Activated naive CD8-positive, alpha-beta T cell treated with anti-CD3 and anti-CD28 coated beads for 36 hours (primary cell): ENCODE measurements around the gene CAPZA2. TPM values are rescaled to one million over a fixed set of nuclear protein-coding genes. Genes with fewer than 3 reads are reported as not detected.
"Not testable (repeated sequence)": the region's sequence is repeated elsewhere in the genome, so short reads cannot be mapped to it uniquely, and the experiment has no call there.

Experiments
- DNase-seq: peaks from one replicate; pipeline ENCODE4 v3.0.0; 2021
- H3K27ac Mint-ChIP-seq: one replicate; pipeline ENCODE4 v1.8.0; 2022; ENCODE audit warnings: mild to moderate bottlenecking, moderate library complexity, mixed read lengths
- H3K27me3 Mint-ChIP-seq: one replicate; pipeline ENCODE4 v1.8.0; 2022; ENCODE audit warnings: mild to moderate bottlenecking, mixed read lengths
- H3K36me3 Mint-ChIP-seq: one replicate; pipeline ENCODE4 v1.8.0; 2021; ENCODE audit warnings: mild to moderate bottlenecking, mixed read lengths
- H3K4me1 Mint-ChIP-seq: one replicate; pipeline ENCODE4 v1.8.0; 2021; ENCODE audit warnings: mixed read lengths
- H3K4me3 Mint-ChIP-seq: one replicate; pipeline ENCODE4 v1.8.0; 2022; ENCODE audit warnings: mild to moderate bottlenecking, moderate library complexity, mixed read lengths
- H3K9me3 Mint-ChIP-seq: one replicate; pipeline ENCODE4 v1.8.0; 2022; ENCODE audit warnings: mixed read lengths
- total RNA-seq, 2 experiments: library from RNA; stranded (reverse); gene quantifications; one replicate each; pipeline ENCODE4 v1.2.3, GENCODE V29; 2021

Gene CAPZA2
- total RNA-seq, 2 experiments from 2014 or later = 158 to 177 TPM

DNA sequence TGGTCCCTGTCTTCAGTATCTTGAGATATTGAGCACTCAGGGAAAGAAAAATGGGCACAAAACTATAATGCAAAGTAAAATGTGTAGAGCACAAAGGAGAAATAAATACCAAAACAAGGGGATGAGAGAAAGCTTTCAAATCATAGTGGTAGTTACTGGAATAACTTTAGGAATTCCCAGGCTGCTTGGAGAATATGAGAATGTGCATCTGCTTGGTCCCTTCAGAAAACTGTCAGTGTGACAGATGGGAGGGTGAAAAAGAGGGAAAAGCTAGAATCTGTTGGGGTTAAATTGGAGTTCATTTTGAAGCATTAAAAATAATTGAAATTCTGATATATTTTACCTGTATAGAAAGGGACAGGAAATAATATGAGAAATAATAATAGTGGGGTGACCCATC, 106.2 kb downstream of the CAPZA2 start:
- Mint-ChIP-seq H3K4me1 (peaks cover 10% of the 10 kb centered on the region), H3K27me3 (peaks cover 5% of the 10 kb centered on the region), H3K36me3 (no peaks in the 10 kb centered on the region), H3K4me3 (no peak overlapping the region), H3K9me3 (no peaks in the 10 kb centered on the region), H3K27ac (no peak overlapping the region)
- no peak for DNase-seq

DNA sequence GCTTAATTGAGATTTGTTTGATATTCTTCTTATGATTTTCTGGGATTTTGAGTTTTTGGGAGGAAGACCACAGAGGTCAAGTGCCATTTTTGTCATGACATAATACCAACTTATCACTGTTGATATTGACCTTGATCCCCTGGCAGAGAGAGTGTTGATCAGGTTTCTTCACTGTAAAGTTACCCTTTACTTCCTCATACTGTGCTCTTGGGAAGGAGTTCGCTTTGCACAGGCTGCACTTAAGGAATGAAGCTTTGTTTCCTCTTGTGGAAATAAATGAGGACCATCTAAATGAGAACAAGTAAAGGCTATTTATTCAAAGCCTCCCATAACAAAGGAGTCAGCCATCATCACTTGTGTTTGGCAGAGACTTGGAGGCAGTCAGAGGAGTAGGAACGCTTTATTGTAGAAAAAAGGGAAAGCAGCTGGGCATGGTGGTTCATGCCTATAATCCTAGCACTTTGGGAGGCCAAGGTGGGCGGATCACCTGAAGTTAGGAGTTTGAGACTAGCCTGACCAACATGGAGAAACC, 107.0 kb downstream of the CAPZA2 start:
- Mint-ChIP-seq H3K9me3 (no peaks in the 10 kb centered on the region), H3K36me3 (no peaks in the 10 kb centered on the region)

DNA sequence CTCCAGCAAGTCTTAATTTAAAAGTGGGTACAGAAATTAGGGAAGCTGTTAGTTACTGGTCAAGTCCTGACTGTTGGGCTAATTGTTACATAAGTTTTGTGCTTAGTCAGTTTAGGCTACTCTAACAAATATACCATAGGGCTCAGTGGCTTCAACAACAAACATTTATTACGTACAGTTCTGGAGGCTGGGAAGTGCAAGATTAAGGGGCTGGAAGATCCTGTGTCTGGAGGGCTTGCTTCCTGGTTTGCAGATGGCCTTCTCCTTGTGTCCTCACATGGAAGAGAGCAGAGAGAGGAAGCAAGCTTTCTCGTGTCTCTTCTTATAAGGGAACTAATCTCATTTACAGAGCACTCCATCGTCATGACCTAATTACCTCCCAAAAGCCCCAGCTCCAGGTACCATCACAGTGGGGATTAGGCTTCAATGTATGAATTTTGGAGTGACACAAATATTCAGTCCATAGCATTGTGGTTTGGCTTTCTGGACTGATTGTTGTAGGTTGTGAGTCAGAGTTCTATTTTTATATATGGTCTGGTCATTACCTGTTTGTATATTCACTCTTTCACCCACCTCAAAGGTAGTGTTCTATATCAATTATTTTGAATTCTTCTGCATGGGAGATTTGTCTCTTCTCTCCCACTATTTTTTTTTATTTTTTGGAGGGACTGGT, 108.0 kb downstream of the CAPZA2 start:
- Mint-ChIP-seq H3K9me3 (no peaks in the 10 kb centered on the region), H3K4me3 (no peak overlapping the region), H3K27ac (no peak overlapping the region), H3K27me3 (peaks cover 5% of the 10 kb centered on the region), H3K4me1 (peaks cover 10% of the 10 kb centered on the region), H3K36me3 (peaks cover 3% of the 10 kb centered on the region)
- no peak for DNase-seq

More for the DNA sequence above, 107.0 kb downstream of the CAPZA2 start:
- Mint-ChIP-seq H3K27ac (no peak overlapping the region), H3K27me3 (peaks cover 5% of the 10 kb centered on the region), H3K4me1 (peaks cover 10% of the 10 kb centered on the region), H3K4me3 (no peak overlapping the region)
- no peak for DNase-seq

DNA sequence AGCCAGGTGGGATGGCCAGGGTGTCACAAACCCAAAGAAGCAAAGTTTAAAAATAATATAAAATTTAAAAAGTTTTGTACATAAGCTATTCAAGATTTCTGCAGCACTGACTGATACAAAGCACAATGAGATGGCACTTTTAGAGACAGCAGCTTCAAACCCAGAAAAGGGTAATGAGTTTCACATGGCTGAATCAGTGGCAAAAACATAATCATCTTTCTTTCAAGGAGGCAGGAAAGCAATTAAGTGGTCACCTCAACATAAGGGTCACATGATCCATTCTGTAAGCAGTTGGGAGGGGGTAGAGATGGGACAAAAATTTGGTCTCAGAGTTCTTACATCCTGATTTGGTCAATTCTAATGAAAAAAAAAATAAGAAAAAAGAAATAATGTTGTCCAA, 108.8 kb downstream of the CAPZA2 start:
- not testable (repeated sequence) for H3K27ac Mint-ChIP-seq, H3K36me3 Mint-ChIP-seq, DNase-seq, H3K4me3 Mint-ChIP-seq, H3K9me3 Mint-ChIP-seq, H3K4me1 Mint-ChIP-seq, H3K27me3 Mint-ChIP-seq

Other genes with a start within 250 kb of the CAPZA2 start
- gene MET, start 190.4 kb upstream of the CAPZA2 start, total RNA-seq = under 1 TPM; 0.58 to 0.72 TPM
- gene ST7, start 90.9 kb downstream of the CAPZA2 start, total RNA-seq = 10 to 100 TPM in 1 of 2 experiments, 1 to 10 TPM in 1; 8.4 to 10.2 TPM